Stimulated activated memory B cell treated with anti-CD40 and anti-IgM and Interleukin-4, amounts not matched to agents 10 μg/mL and 1 μg/mL and 100 μg/mL, for 72 hours (primary cell): Measurements from ENCODE around the gene B3GAT2.

Experiments
- ATAC-seq: fragments of 150-1000 bp; cut with Tn5 transposase; 2 replicates; pipeline ENCODE4 v1.10.0; 2021
- H3K27ac Mint-ChIP-seq: one replicate; pipeline ENCODE4 v1.8.0; 2022; ENCODE audit warnings: mild to moderate bottlenecking, mixed read lengths
- H3K27me3 Mint-ChIP-seq: one replicate; pipeline ENCODE4 v1.8.0; 2022; ENCODE audit warnings: mixed read lengths
- H3K36me3 Mint-ChIP-seq: one replicate; pipeline ENCODE4 v1.8.0; 2022; ENCODE audit warnings: mixed read lengths
- H3K4me1 Mint-ChIP-seq: one replicate; pipeline ENCODE4 v1.8.0; 2022; ENCODE audit warnings: mixed read lengths
- H3K4me3 Mint-ChIP-seq: one replicate; pipeline ENCODE4 v1.8.0; 2022; ENCODE audit warnings: mild to moderate bottlenecking, moderate library complexity, mixed read lengths
- H3K9me3 Mint-ChIP-seq: one replicate; pipeline ENCODE4 v1.8.0; 2022; ENCODE audit warnings: mixed read lengths

Gene B3GAT2

GRCh38 chr6:70839286-70840266, 117.3 kb downstream of the B3GAT2 start:
- Mint-ChIP-seq H3K9me3 (no peaks in the 10 kb centered on the region), H3K4me1 (no peaks in the 10 kb centered on the region), H3K4me3 (no peak overlapping the region), H3K27me3 (no peaks in the 10 kb centered on the region), H3K36me3 (peaks cover 34% of the 10 kb centered on the region), H3K27ac (no peak overlapping the region)
- no peak for ATAC-seq

- Mint-ChIP-seq H3K27me3 (no peaks in the 10 kb centered on the region), H3K9me3 (no peaks in the 10 kb centered on the region), H3K27ac (no peak overlapping the region), H3K4me1 (no peaks in the 10 kb centered on the region), H3K4me3 (no peak overlapping the region), H3K36me3 (peaks cover 34% of the 10 kb centered on the region)
- ATAC-seq: no peak
Measured at GRCh38 chr6:70838907-70839285, 118.0 kb downstream of the B3GAT2 start.

GRCh38 chr6:70834520-70834919, 122.3 kb downstream of the B3GAT2 start:
- Mint-ChIP-seq H3K27me3 (no peaks in the 10 kb centered on the region), H3K9me3 (peaks cover 3% of the 10 kb centered on the region), H3K27ac (no peak overlapping the region), H3K4me1 (no peaks in the 10 kb centered on the region), H3K4me3 (no peak overlapping the region), H3K36me3 (peaks cover 27% of the 10 kb centered on the region)
- no peak for ATAC-seq

GRCh38 chr6:70831427-70831826, 125.4 kb downstream of the B3GAT2 start:
- peaks cover 3% of the 10 kb centered on the region for H3K9me3 Mint-ChIP-seq
- H3K4me1 Mint-ChIP-seq: no peaks in the 10 kb centered on the region
- no peak for ATAC-seq
- no peak overlapping the region for H3K27ac Mint-ChIP-seq
- H3K4me3 Mint-ChIP-seq: no peak overlapping the region
- H3K27me3 Mint-ChIP-seq: no peaks in the 10 kb centered on the region
- H3K36me3 Mint-ChIP-seq: peaks cover 18% of the 10 kb centered on the region

GRCh38 chr6:70823651-70824050, 133.2 kb downstream of the B3GAT2 start:
- Mint-ChIP-seq H3K4me1 (peaks cover 7% of the 10 kb centered on the region), H3K9me3 (peaks cover 8% of the 10 kb centered on the region), H3K4me3 (no peak overlapping the region), H3K27ac (no peak overlapping the region), H3K36me3 (peaks cover 25% of the 10 kb centered on the region), H3K27me3 (no peaks in the 10 kb centered on the region)
- ATAC-seq: no peak

- Mint-ChIP-seq H3K27me3 (no peaks in the 10 kb centered on the region), H3K9me3 (peaks cover 8% of the 10 kb centered on the region), H3K27ac (no peak overlapping the region), H3K4me1 (peaks cover 7% of the 10 kb centered on the region), H3K4me3 (no peak overlapping the region), H3K36me3 (peaks cover 25% of the 10 kb centered on the region)
- no peak for ATAC-seq
Measured at GRCh38 chr6:70821751-70822150, 135.1 kb downstream of the B3GAT2 start.

- H3K36me3 Mint-ChIP-seq: peaks cover 32% of the 10 kb centered on the region
- no peak for ATAC-seq
- H3K9me3 Mint-ChIP-seq: peaks cover 8% of the 10 kb centered on the region
- no peak overlapping the region for H3K27ac Mint-ChIP-seq
- no peak overlapping the region for H3K4me3 Mint-ChIP-seq
- H3K27me3 Mint-ChIP-seq: no peaks in the 10 kb centered on the region
- peaks cover 7% of the 10 kb centered on the region for H3K4me1 Mint-ChIP-seq
Measured at GRCh38 chr6:70820778-70821177, 136.1 kb downstream of the B3GAT2 start.

- Mint-ChIP-seq H3K27me3 (no peaks in the 10 kb centered on the region), H3K36me3 (peaks cover 33% of the 10 kb centered on the region), H3K27ac (no peak overlapping the region), H3K4me3 (no peak overlapping the region), H3K9me3 (peaks cover 8% of the 10 kb centered on the region), H3K4me1 (peaks cover 7% of the 10 kb centered on the region)
- no peak for ATAC-seq
Measured at GRCh38 chr6:70819646-70820045, 137.2 kb downstream of the B3GAT2 start.

- Mint-ChIP-seq H3K4me1 (no peaks in the 10 kb centered on the region), H3K4me3 (no peak overlapping the region), H3K36me3 (peaks cover 27% of the 10 kb centered on the region), H3K9me3 (no peaks in the 10 kb centered on the region), H3K27me3 (no peaks in the 10 kb centered on the region), H3K27ac (no peak overlapping the region)
- ATAC-seq: no peak
Measured at GRCh38 chr6:70813885-70814284, 143.0 kb downstream of the B3GAT2 start.

GRCh38 chr6:70811788-70812187, 145.1 kb downstream of the B3GAT2 start:
- no peak for ATAC-seq
- Mint-ChIP-seq H3K4me1 (no peaks in the 10 kb centered on the region), H3K27ac (no peak overlapping the region), H3K4me3 (no peak overlapping the region), H3K9me3 (no peaks in the 10 kb centered on the region), H3K27me3 (no peaks in the 10 kb centered on the region), H3K36me3 (peaks cover 33% of the 10 kb centered on the region)
